ENCODE measurements around the gene PIK3R6.

Gene PIK3R6

DNA sequence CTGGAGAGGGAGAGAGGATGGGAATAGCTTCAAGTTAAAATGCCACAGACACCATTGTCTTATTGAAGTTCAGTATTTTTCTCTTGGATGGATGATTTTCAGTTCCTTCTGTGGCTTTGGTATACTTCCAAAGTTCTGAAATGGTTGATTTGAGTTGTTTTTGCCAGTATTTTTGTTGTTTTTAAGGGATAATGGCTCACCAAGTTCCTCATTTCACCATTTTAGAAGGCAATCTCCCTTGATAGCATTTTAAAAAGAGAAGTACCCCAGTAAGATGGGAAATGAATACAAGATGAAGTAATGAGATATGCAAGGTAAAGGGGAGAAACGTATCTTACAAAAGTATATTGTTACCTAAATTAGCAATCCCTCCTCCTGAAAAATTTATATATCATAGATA, 90.6 kb downstream of the PIK3R6 start:
- H3K4ac ChIP-seq (ENCODE audit: low read length): no peak overlapping the region
- H2AFZ ChIP-seq (ENCODE audit: low read length): no peak overlapping the region
- H3K4me2 ChIP-seq (ENCODE audit: insufficient read depth, low read length, poor library complexity, severe bottlenecking): no peak overlapping the region
- no CpG with 5 or more reads among the region's 1 CpG for WGBS, 2 donors (ENCODE audit: extremely low coverage in 2 of 2, insufficient read length in 2 of 2, insufficient replicate concordance in 1 of 2)
- no peak overlapping the region for H2BK120ac ChIP-seq (ENCODE audit: low read depth, low read length)
- H3K14ac ChIP-seq (ENCODE audit: low read length): no peak overlapping the region
- no peak overlapping the region for H3K18ac ChIP-seq (ENCODE audit: low read length)
- no peak overlapping the region for H3K9ac ChIP-seq (ENCODE audit: low read depth, low read length, poor library complexity)
- H3K79me1 ChIP-seq (ENCODE audit: low read depth, low read length): no peaks in the 10 kb centered on the region
- H3K9me3 ChIP-seq (replicated peaks in 1 of 2; ENCODE audit: control insufficient read depth in 2 of 2, insufficient read depth in 1 of 2, low read depth in 1 of 2, low read length in 2 of 2): no peaks in the 10 kb centered on the region
- no peak overlapping the region for H4K8ac ChIP-seq (ENCODE audit: low read depth, low read length)
- H4K91ac ChIP-seq (ENCODE audit: low read depth, low read length, poor library complexity): no peak overlapping the region
- H3K27ac ChIP-seq (replicated peaks; ENCODE audit: low read length): no peak overlapping the region
- H3K36me3 ChIP-seq (replicated peaks in 1 of 2; ENCODE audit: control insufficient read depth in 2 of 2, insufficient read depth in 2 of 2, low read length in 2 of 2): no peaks in the 10 kb centered on the region
- H3K4me3 ChIP-seq (ENCODE audit: low read length in 2 of 2): no peak overlapping the region
- no peaks in the 10 kb centered on the region for H3K4me1 ChIP-seq (ENCODE audit: control insufficient read depth in 2 of 2, insufficient read depth in 1 of 2, low read depth in 1 of 2, low read length in 2 of 2)
- no peak overlapping the region for H3K23ac ChIP-seq (ENCODE audit: low read depth, low read length, poor library complexity)
- H2BK15ac ChIP-seq (ENCODE audit: low read length): no peak overlapping the region
- H2BK12ac ChIP-seq (ENCODE audit: low read length): no peak overlapping the region
- no peak overlapping the region for H2AK5ac ChIP-seq (ENCODE audit: low read depth, low read length)
- no peak overlapping the region for H2BK5ac ChIP-seq (ENCODE audit: low read length)
- peaks cover 0 to 4% (median 0%) of the 10 kb centered on the region in 3 experiments for H3K27me3 ChIP-seq (ENCODE audit: control insufficient read depth in 3 of 3, insufficient read depth in 3 of 3, low read depth in 1 of 3, low read length in 3 of 3)
- no peak for DNase-seq (ENCODE audit: low spot score)

DNA sequence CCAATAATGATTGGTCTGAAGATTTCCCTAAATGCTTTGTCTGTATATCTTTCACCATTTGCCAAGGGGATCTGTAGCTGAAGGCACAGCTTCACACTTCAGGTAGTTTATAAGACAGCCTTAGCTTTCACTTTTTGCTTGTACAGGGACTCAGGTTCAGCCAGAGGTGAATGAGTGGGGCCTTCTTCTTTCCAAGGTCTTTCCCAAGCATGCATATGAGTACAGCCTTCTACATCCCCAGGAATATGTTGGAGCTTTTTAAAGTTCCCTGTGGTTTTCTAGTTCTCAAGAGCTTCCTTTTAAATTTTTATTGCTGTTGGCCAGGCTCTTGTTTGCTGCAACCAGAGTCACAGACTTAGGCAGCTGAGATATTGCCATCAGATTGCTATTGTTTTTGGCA, 91.2 kb downstream of the PIK3R6 start:
- Histone ChIP-seq H3K23ac (ENCODE audit: low read depth, low read length, poor library complexity) (no peak overlapping the region), H3K27ac (replicated peaks; ENCODE audit: low read length) (no peak overlapping the region), H3K4me2 (ENCODE audit: insufficient read depth, low read length, poor library complexity, severe bottlenecking) (no peak overlapping the region), H3K4ac (ENCODE audit: low read length) (no peak overlapping the region), H3K14ac (ENCODE audit: low read length) (no peak overlapping the region), H2BK12ac (ENCODE audit: low read length) (no peak overlapping the region), H3K4me3 (ENCODE audit: low read length in 2 of 2) (no peak overlapping the region), H3K9ac (ENCODE audit: low read depth, low read length, poor library complexity) (no peak overlapping the region), H2AFZ (ENCODE audit: low read length) (no peak overlapping the region), H2BK120ac (ENCODE audit: low read depth, low read length) (no peak overlapping the region), H3K27me3 (ENCODE audit: control insufficient read depth in 3 of 3, insufficient read depth in 3 of 3, low read depth in 1 of 3, low read length in 3 of 3) (peaks cover 0 to 4% (median 0%) of the 10 kb centered on the region in 3 experiments), H3K79me1 (ENCODE audit: low read depth, low read length) (no peaks in the 10 kb centered on the region), H4K8ac (ENCODE audit: low read depth, low read length) (no peak overlapping the region), H3K9me3 (replicated peaks in 1 of 2; ENCODE audit: control insufficient read depth in 2 of 2, insufficient read depth in 1 of 2, low read depth in 1 of 2, low read length in 2 of 2) (no peaks in the 10 kb centered on the region), H4K91ac (ENCODE audit: low read depth, low read length, poor library complexity) (no peak overlapping the region), H3K36me3 (replicated peaks in 1 of 2; ENCODE audit: control insufficient read depth in 2 of 2, insufficient read depth in 2 of 2, low read length in 2 of 2) (no peaks in the 10 kb centered on the region), H3K4me1 (ENCODE audit: control insufficient read depth in 2 of 2, insufficient read depth in 1 of 2, low read depth in 1 of 2, low read length in 2 of 2) (no peaks in the 10 kb centered on the region), H2BK15ac (ENCODE audit: low read length) (no peak overlapping the region), H3K18ac (ENCODE audit: low read length) (no peak overlapping the region), H2BK5ac (ENCODE audit: low read length) (no peak overlapping the region), H2AK5ac (ENCODE audit: low read depth, low read length) (no peak overlapping the region)
- DNase-seq (ENCODE audit: low spot score): no peak

DNA sequence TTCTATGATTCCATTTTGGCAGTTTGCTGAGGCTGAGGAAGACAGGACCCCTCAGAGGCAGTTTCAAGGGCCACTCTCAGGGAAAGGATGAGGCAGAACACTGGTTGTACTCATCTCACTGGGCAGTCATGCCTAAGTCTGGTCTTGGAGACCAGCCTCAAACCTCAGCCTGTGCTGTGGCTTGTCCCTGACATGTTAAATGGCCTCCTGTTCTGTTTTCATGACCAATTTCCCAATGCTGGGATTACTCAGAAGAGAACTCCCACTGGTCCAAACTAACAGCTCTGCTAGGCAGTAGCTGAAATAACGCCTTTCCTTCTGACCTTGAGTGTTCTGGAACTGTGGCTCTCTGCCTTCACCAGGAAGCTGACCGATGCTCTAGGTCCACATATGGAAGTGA, 100.7 kb downstream of the PIK3R6 start:
- no CpG with 5 or more reads among the region's 2 CpGs for WGBS, 2 donors (ENCODE audit: extremely low coverage in 2 of 2, insufficient read length in 2 of 2, insufficient replicate concordance in 1 of 2)
- Histone ChIP-seq H2AFZ (ENCODE audit: low read length) (no peak overlapping the region), H3K9ac (ENCODE audit: low read depth, low read length, poor library complexity) (no peak overlapping the region), H3K4ac (ENCODE audit: low read length) (no peak overlapping the region), H3K4me2 (ENCODE audit: insufficient read depth, low read length, poor library complexity, severe bottlenecking) (no peak overlapping the region), H2BK12ac (ENCODE audit: low read length) (no peak overlapping the region), H2AK5ac (ENCODE audit: low read depth, low read length) (no peak overlapping the region), H3K4me1 (ENCODE audit: control insufficient read depth in 2 of 2, insufficient read depth in 1 of 2, low read depth in 1 of 2, low read length in 2 of 2) (no peaks in the 10 kb centered on the region), H2BK5ac (ENCODE audit: low read length) (no peak overlapping the region), H2BK15ac (ENCODE audit: low read length) (no peak overlapping the region), H3K4me3 (ENCODE audit: low read length in 2 of 2) (no peak overlapping the region), H3K14ac (ENCODE audit: low read length) (no peak overlapping the region), H4K8ac (ENCODE audit: low read depth, low read length) (no peak overlapping the region), H3K79me1 (ENCODE audit: low read depth, low read length) (no peaks in the 10 kb centered on the region), H3K27ac (replicated peaks; ENCODE audit: low read length) (no peak overlapping the region), H3K27me3 (ENCODE audit: control insufficient read depth in 3 of 3, insufficient read depth in 3 of 3, low read depth in 1 of 3, low read length in 3 of 3) (peaks cover 0 to 9% (median 0%) of the 10 kb centered on the region in 3 experiments), H2BK120ac (ENCODE audit: low read depth, low read length) (no peak overlapping the region), H3K18ac (ENCODE audit: low read length) (no peak overlapping the region), H3K23ac (ENCODE audit: low read depth, low read length, poor library complexity) (no peak overlapping the region), H3K9me3 (replicated peaks in 1 of 2; ENCODE audit: control insufficient read depth in 2 of 2, insufficient read depth in 1 of 2, low read depth in 1 of 2, low read length in 2 of 2) (no peaks in the 10 kb centered on the region), H3K36me3 (replicated peaks in 1 of 2; ENCODE audit: control insufficient read depth in 2 of 2, insufficient read depth in 2 of 2, low read length in 2 of 2) (no peaks in the 10 kb centered on the region), H4K91ac (ENCODE audit: low read depth, low read length, poor library complexity) (no peak overlapping the region)
- no peak for DNase-seq (ENCODE audit: low spot score)

DNA sequence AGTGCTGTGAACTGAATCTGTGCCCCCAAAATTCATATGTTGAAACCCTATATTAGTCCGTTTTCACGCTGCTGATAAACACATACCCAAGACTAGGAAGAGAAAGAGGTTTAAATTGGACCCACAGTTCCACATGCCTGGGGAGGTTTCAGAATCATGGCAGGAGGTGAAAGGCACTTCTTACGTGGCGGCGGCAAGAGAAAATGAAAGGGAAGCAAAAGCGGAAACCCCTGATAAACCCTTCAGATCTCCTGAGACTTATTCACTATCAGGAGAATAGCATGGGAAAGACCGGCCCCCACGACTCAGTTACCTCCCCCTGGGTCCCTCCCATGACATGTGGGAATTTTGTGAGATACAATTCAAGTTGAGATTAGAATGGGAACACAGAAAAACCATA, 105.5 kb downstream of the PIK3R6 start:
- Histone ChIP-seq H3K4ac (ENCODE audit: low read length) (no peak overlapping the region), H4K8ac (ENCODE audit: low read depth, low read length) (no peak overlapping the region), H3K9me3 (replicated peaks in 1 of 2; ENCODE audit: control insufficient read depth in 2 of 2, insufficient read depth in 1 of 2, low read depth in 1 of 2, low read length in 2 of 2) (no peaks in the 10 kb centered on the region), H3K4me3 (ENCODE audit: low read length in 2 of 2) (no peak overlapping the region), H4K91ac (ENCODE audit: low read depth, low read length, poor library complexity) (no peak overlapping the region), H2BK5ac (ENCODE audit: low read length) (no peak overlapping the region), H3K27me3 (ENCODE audit: control insufficient read depth in 3 of 3, insufficient read depth in 3 of 3, low read depth in 1 of 3, low read length in 3 of 3) (peaks cover 0 to 19% (median 0%) of the 10 kb centered on the region in 3 experiments), H3K14ac (ENCODE audit: low read length) (no peak overlapping the region), H3K4me1 (ENCODE audit: control insufficient read depth in 2 of 2, insufficient read depth in 1 of 2, low read depth in 1 of 2, low read length in 2 of 2) (no peaks in the 10 kb centered on the region), H3K4me2 (ENCODE audit: insufficient read depth, low read length, poor library complexity, severe bottlenecking) (no peak overlapping the region), H3K36me3 (replicated peaks in 1 of 2; ENCODE audit: control insufficient read depth in 2 of 2, insufficient read depth in 2 of 2, low read length in 2 of 2) (no peaks in the 10 kb centered on the region), H3K27ac (replicated peaks; ENCODE audit: low read length) (no peak overlapping the region), H3K18ac (ENCODE audit: low read length) (no peak overlapping the region), H3K23ac (ENCODE audit: low read depth, low read length, poor library complexity) (no peak overlapping the region), H2AFZ (ENCODE audit: low read length) (no peak overlapping the region), H2BK15ac (ENCODE audit: low read length) (no peak overlapping the region), H3K9ac (ENCODE audit: low read depth, low read length, poor library complexity) (no peak overlapping the region), H3K79me1 (ENCODE audit: low read depth, low read length) (no peaks in the 10 kb centered on the region), H2BK120ac (ENCODE audit: low read depth, low read length) (no peak overlapping the region), H2BK12ac (ENCODE audit: low read length) (no peak overlapping the region), H2AK5ac (ENCODE audit: low read depth, low read length) (no peak overlapping the region)
- no CpG with 5 or more reads among the region's 8 CpGs for WGBS, 2 donors (ENCODE audit: extremely low coverage in 2 of 2, insufficient read length in 2 of 2, insufficient replicate concordance in 1 of 2)
- no peak for DNase-seq (ENCODE audit: low spot score)

Measured in neuronal stem cell (in vitro differentiated cells).